Right renal pelvis (tissue), 4 donors: Measurements from ENCODE around the gene SFRP2. TPM values are rescaled to one million over a fixed set of nuclear protein-coding genes. Genes with fewer than 3 reads are reported as not detected.

Source experiments
- DNase-seq, 4 donors: peaks; one replicate each; pipeline ENCODE4 v3.0.0-alpha.2; 2013; ENCODE audit warnings: low read depth in 4 of 4, low spot score in 3 of 4, missing footprints in 1 of 4
- polyA plus RNA-seq, 4 donors: library from polyadenylated mRNA; unstranded; fragments of 120-200 nt; gene quantifications; one replicate each; pipeline ENCODE4 v1.2.1, GENCODE V29; 2013; ENCODE audit not compliant: insufficient read length in 4 of 4

SFRP2 gene
- polyA plus RNA-seq, 4 donors = 16.6 to 39.2 (median 21.3) TPM

GRCh38 chr4:153777421-153777820, 11.5 kb downstream of the SFRP2 start:
- DNase-seq = no peak

- DNase-seq = no peak
These were observed 12.3 kb downstream of the SFRP2 start for GRCh38 chr4:153776601-153777000.

GRCh38 chr4:153773236-153773690, 15.6 kb downstream of the SFRP2 start:
- no peak for DNase-seq

- no peak for DNase-seq
These were observed 17.8 kb downstream of the SFRP2 start for GRCh38 chr4:153771046-153771445.

- no peak for DNase-seq
These were observed 22.1 kb downstream of the SFRP2 start for GRCh38 chr4:153766758-153767157.

GRCh38 chr4:153765894-153766293, 23.0 kb downstream of the SFRP2 start:
- DNase-seq = no peak

GRCh38 chr4:153764601-153765368, 24.1 kb downstream of the SFRP2 start:
- no peak for DNase-seq

GRCh38 chr4:153763404-153763803, 25.5 kb downstream of the SFRP2 start:
- no peak for DNase-seq

- DNase-seq = no peak
These were observed 29.2 kb downstream of the SFRP2 start, which contains the start of gene RNF175 for GRCh38 chr4:153759407-153760316. Gene RNF175, minus strand, starts transcription at chr4:153760024. Its CDS starts 162 bp downstream, at chr4:153759862.

- DNase-seq = no peak
These were observed 30.0 kb downstream of the SFRP2 start for GRCh38 chr4:153758688-153759406.

- DNase-seq = no peak
These were observed 30.7 kb downstream of the SFRP2 start for GRCh38 chr4:153758136-153758535.

- DNase-seq = no peak
These were observed 31.5 kb downstream of the SFRP2 start for GRCh38 chr4:153757407-153757806.

GRCh38 chr4:153755186-153755585, 33.7 kb downstream of the SFRP2 start:
- no peak for DNase-seq

- DNase-seq = peak; percentile 57 to 74 (median 67)
These were observed 38.6 kb downstream of the SFRP2 start for GRCh38 chr4:153750197-153750817.

- DNase-seq = no peak
These were observed 40.5 kb downstream of the SFRP2 start for GRCh38 chr4:153748378-153748777.

- no peak for DNase-seq
These were observed 41.4 kb downstream of the SFRP2 start for GRCh38 chr4:153747406-153747955.

- no peak for DNase-seq
These were observed 43.2 kb downstream of the SFRP2 start for GRCh38 chr4:153745651-153746050.

- DNase-seq = no peak
These were observed 47.3 kb downstream of the SFRP2 start for GRCh38 chr4:153741541-153741940.

- no peak for DNase-seq
These were observed 52.9 kb downstream of the SFRP2 start for GRCh38 chr4:153735906-153736461.
